Spleen (tissue), 7 donors: ENCODE measurements around the gene NT5DC4.

Experiments used
- CTCF ChIP-seq, 11 experiments: fragments of 200-600 bp in 7 of 11; fragments of 450-650 bp in 4 of 11; sonication (generic) in 4 of 11; IDR thresholded peaks in 8 of 11; conservative IDR thresholded peaks in 3 of 11; 1 replicate in 7 of 11; 2 replicates in 4 of 11; pipeline versions ENCODE4 v1.4.0 to v1.8.0; 2016 to 2021; ENCODE audit warnings: antibody characterized with exemption in 11 of 11, inconsistent platforms in 4 of 11, mild to moderate bottlenecking in 1 of 11
- POLR2A ChIP-seq, 3 donors: fragments of 450-650 bp; IDR thresholded peaks; one replicate each; pipeline ENCODE4 v1.5.1; 2017; ENCODE audit warnings: antibody characterized with exemption in 3 of 3, mild to moderate bottlenecking in 1 of 3
- POLR2AphosphoS5 ChIP-seq, 3 donors: sonication (generic); formaldehyde crosslinking; IDR thresholded peaks; one replicate each; pipeline ENCODE4 v1.5.1; 2017; ENCODE audit warnings: antibody characterized with exemption in 3 of 3
- donor health status: DM: no; HTN: no; CAD: no; lungs with moderate emphysema.
- donor health status: DM: no; HTN: no; CAD: no.
- donor health status: DM: no; HTN: no; CAD: no.

- TF ChIP-seq CTCF (IDR thresholded peaks at IDR 0.05 in 8 of 11, conservative IDR thresholded peaks at IDR 0.05 in 3 of 11), result no peak
- TF ChIP-seq POLR2A (IDR thresholded peaks at IDR 0.05), result no peak
- TF ChIP-seq POLR2AphosphoS5 (IDR thresholded peaks at IDR 0.05), result no peak
Observed at GRCh38 chr2:112740527-112740926, 19.7 kb downstream of the NT5DC4 start.
